Renal cortical epithelial cell (primary cell): ENCODE measurements around the gene ZNF598. TPM values are rescaled to one million over a fixed set of nuclear protein-coding genes. Genes with fewer than 3 reads are reported as not detected.
"Not testable (repeated sequence)": the region's sequence is repeated elsewhere in the genome, so short reads cannot be mapped to it uniquely, and the experiment has no call there.

Source experiments
- DNase-seq: peaks from one replicate; pipeline ENCODE4 v3.0.0-alpha.2; 2011; ENCODE audit warnings: low read depth
- total RNA-seq: library from RNA; depleted of rRNA; stranded (reverse); fragments of >200 nt; gene quantifications from 2 replicates; pipeline ENCODE4 v1.2.3, GENCODE V29; 2014

The ZNF598 gene
- total RNA-seq, 1 donor from 2014 or later, result 22.4 TPM

- peak; percentile 40 for DNase-seq
Observed at GRCh38 chr16:2040787-2041522, 31.3 kb upstream of the ZNF598 start.

- DNase-seq, result no peak
Observed at GRCh38 chr16:2040041-2040786, 30.6 kb upstream of the ZNF598 start.

- no peak for DNase-seq
Observed at GRCh38 chr16:2039274-2040031, 29.8 kb upstream of the ZNF598 start.

- no peak for DNase-seq
Observed at GRCh38 chr16:2038382-2039231, 29.0 kb upstream of the ZNF598 start.

GRCh38 chr16:2037647-2038381 lies 28.2 kb upstream of the ZNF598 start:
- DNase-seq, result no peak

- DNase-seq, result no peak
Observed at GRCh38 chr16:2037115-2037514, 27.5 kb upstream of the ZNF598 start.

GRCh38 chr16:2036200-2036966 lies 26.8 kb upstream of the ZNF598 start:
- no peak for DNase-seq

- no peak for DNase-seq
Observed at GRCh38 chr16:2035431-2036199, 26.0 kb upstream of the ZNF598 start.

GRCh38 chr16:2034696-2035430 lies 25.2 kb upstream of the ZNF598 start:
- DNase-seq, result no peak

GRCh38 chr16:2033909-2034695 lies 24.5 kb upstream of the ZNF598 start:
- DNase-seq, result not testable (repeated sequence)

- no peak for DNase-seq
Observed at GRCh38 chr16:2033057-2033908, 23.7 kb upstream of the ZNF598 start.

- no peak for DNase-seq
Observed at GRCh38 chr16:2032285-2033056, 22.9 kb upstream of the ZNF598 start.

- no peak for DNase-seq
Observed at GRCh38 chr16:2031081-2031577, 21.5 kb upstream of the ZNF598 start.

- no peak for DNase-seq
Observed at GRCh38 chr16:2030036-2030435, 20.4 kb upstream of the ZNF598 start.

- DNase-seq, result no peak
Observed at GRCh38 chr16:2029350-2029749, 19.7 kb upstream of the ZNF598 start.
